ENCODE data around the gene COMMD2. TPM values are rescaled to one million over a fixed set of nuclear protein-coding genes. Genes with fewer than 3 reads are reported as not detected.

COMMD2 gene
- total and polyA plus RNA-seq, 10 of the 15 experiments (the other 5 are each of a cell fraction or from before 2014, with no cell fraction given): 23.0 to 97.0 (median 50.9) TPM

GRCh38 chr3:149736175-149736952, 15.9 kb downstream of the COMMD2 start:
- no peaks in the 10 kb centered on the region for H3K27me3 ChIP-seq (replicated peaks in 1 of 2; ENCODE audit: control insufficient read depth in 2 of 2, insufficient read depth in 2 of 2, low read length in 1 of 2)
- SMC1A ChIA-PET (ENCODE audit: uncharacterized antibody, unreplicated experiment): interaction anchor here (1.3 to 1.7 kb wide), 3 partner anchors 16 to 205 kb away, joined by 4 to 6 read pairs (median 5); partner anchors contain the start of gene COMMD2
- RAD21 ChIA-PET (ENCODE audit: unreplicated experiment): interaction anchor here (0.7 kb wide), 1 partner anchor 444 kb away, joined by 3 read pairs; no protein-coding TSS in a partner anchor
- H3K9ac ChIP-seq (ENCODE audit: control insufficient read depth, insufficient read depth, low read length): no peak overlapping the region
- no peaks in the 10 kb centered on the region for H4K20me1 ChIP-seq (ENCODE audit: control insufficient read depth, insufficient read depth)
- FAIRE-seq: no peak
- no peaks in the 10 kb centered on the region; a peak in 1 of 4 replicates for H3K36me3 ChIP-seq (ENCODE audit: control insufficient read depth in 2 of 2, insufficient read depth in 2 of 2, low read length in 1 of 2)
- no peak overlapping the region for H3K27ac ChIP-seq (ENCODE audit: control insufficient read depth, insufficient read depth)
- BruUV-seq (replicated peaks): no TSS peak
- no peaks in the 10 kb centered on the region for H3K9me3 ChIP-seq (replicated peaks; ENCODE audit: control insufficient read depth, insufficient read depth, low read length)
- no peak overlapping the region for H3K4me2 ChIP-seq (ENCODE audit: control insufficient read depth, insufficient read depth)
- no peak overlapping the region for H2AFZ ChIP-seq (ENCODE audit: control insufficient read depth, low read depth, low read length)
- no peaks in the 10 kb centered on the region for H3K79me2 ChIP-seq (ENCODE audit: control insufficient read depth, insufficient read depth, low read length)
- in situ Hi-C loops (cut with MboI) (no loop called here), intact Hi-C loops (cut with micrococcal nuclease; ENCODE audit: unreplicated experiment) (no loop called here)
- no peak for TF ChIP-seq KLF5 (IDR thresholded peaks at IDR 0.05; ENCODE audit: partially characterized antibody)
- TF ChIP-seq IRF3 (IDR thresholded peaks at IDR 0.05): no peak
- no peak for TF ChIP-seq RAD51 (IDR thresholded peaks at IDR 0.05)
- no peak for TF ChIP-seq FOXK2 (IDR thresholded peaks at IDR 0.05)
- no peak for TF ChIP-seq BACH1 (IDR thresholded peaks at IDR 0.05; ENCODE audit: borderline replicate concordance)
- no peak for TF ChIP-seq RAD21 (IDR thresholded peaks at IDR 0.05; ENCODE audit: insufficient read depth, low read depth, low read length)
- no peak for TF ChIP-seq WRNIP1 (IDR thresholded peaks at IDR 0.05; ENCODE audit: borderline replicate concordance, low read depth, low read length)
- no peak for TF ChIP-seq NR2F1 (conservative IDR thresholded peaks at IDR 0.05)
- no peak for TF ChIP-seq CREB1 (IDR thresholded peaks at IDR 0.05; ENCODE audit: low read depth)
- no peak for ATAC-seq
- no peak for DNase-seq (ENCODE audit: low read depth, low spot score)
- WGBS (ENCODE audit: insufficient coverage, insufficient replicate concordance, low lambda C conversion rate, missing lambda C conversion rate): 97% methylated on average over 2 of the region's 2 CpGs
- no peak overlapping the region for H3K4me3 ChIP-seq
- POLR2A ChIA-PET: no interaction called here
- CTCF ChIA-PET: interaction anchor here (0.8 to 2.5 kb wide), 3 partner anchors 15 to 29 kb away, joined by 3 to 11 read pairs (median 3); no protein-coding TSS in a partner anchor
- H3K4me1 ChIP-seq (ENCODE audit: control insufficient read depth, insufficient read depth, low read length): no peaks in the 10 kb centered on the region
